ENCODE measurements around the gene MRPL41.

DNA sequence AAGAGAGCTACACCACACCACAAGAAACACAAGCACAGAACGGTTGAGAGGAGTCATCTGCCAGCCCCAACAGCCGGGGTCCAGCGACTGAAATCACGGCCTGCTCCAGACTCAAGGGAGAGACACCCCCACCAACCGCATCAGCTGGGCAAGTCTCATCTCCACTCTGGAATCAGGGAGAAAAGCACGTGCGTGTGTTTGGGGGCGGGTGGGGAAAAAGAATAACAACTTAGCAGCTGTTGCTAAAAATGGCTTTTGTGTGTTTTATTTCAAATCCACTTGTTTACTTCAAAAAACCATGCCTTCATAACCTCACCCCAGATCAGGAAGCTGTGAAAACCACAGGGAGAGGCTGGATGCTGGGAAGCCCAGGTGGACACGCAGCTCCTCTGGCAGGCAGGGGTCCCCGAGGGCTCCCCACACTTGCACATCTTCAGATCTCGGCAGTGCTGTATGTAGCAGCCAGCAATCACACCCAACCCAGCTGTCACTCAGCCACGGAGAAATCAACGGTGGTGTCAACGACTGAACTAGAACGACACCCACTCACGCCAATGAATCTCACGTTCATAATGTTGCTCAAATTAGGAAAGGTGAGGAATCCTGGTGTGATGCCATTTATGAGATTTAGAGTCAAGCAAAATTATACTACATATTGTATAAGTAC lies 20.4 kb upstream of the MRPL41 start:
- no peak for TF ChIP-seq POLR2A (IDR thresholded peaks at IDR 0.05; ENCODE audit: low read length)
- no peak for TF ChIP-seq GATA1 (IDR thresholded peaks at IDR 0.05; ENCODE audit: low read depth, low read length)

Data from erythroblast (primary cell).